Measurements from ENCODE around the gene PLXNA2. TPM values are rescaled to one million over a fixed set of nuclear protein-coding genes. Genes with fewer than 3 reads are reported as not detected.

Gene PLXNA2
- total and polyA plus RNA-seq, 2 of the 4 experiments (the other 2 are of a cell fraction), result 0.72 to 1.1 TPM

- ATAC-seq (ENCODE audit: low read depth), result no peak
- in situ Hi-C loops (cut with MboI; ENCODE audit: low sequenced_read_pairs), result no loop called here
- no TSS peak for BruUV-seq (replicated peaks)
Observed at GRCh38 chr1:208145167-208145566, 99.0 kb downstream of the PLXNA2 start.

More at GRCh38 chr1:208145167-208145566, 99.0 kb downstream of the PLXNA2 start:
- H2BK15ac ChIP-seq (ENCODE audit: low read depth, low read length), result no peak overlapping the region
- WGBS, 2 experiments (ENCODE audit: extremely low coverage in 2 of 2, insufficient read length in 1 of 2), result 50% methylated on average over 1 of the region's 3 CpGs; no CpG with 5 or more reads in 1 of the 2 experiments
- no peak overlapping the region for H2BK5ac ChIP-seq (ENCODE audit: low read depth, low read length, poor library complexity, severe bottlenecking)
- no peaks in the 10 kb centered on the region for H4K20me1 ChIP-seq (ENCODE audit: insufficient read depth, low read length)
- H3K27ac ChIP-seq (ENCODE audit: insufficient read depth, low read length), result no peak overlapping the region
- H3K36me3 ChIP-seq (ENCODE audit: control insufficient read depth, insufficient read depth, low read length), result no peaks in the 10 kb centered on the region
- no peaks in the 10 kb centered on the region for H3K9me1 ChIP-seq (ENCODE audit: insufficient read depth, low read length)
- no peak overlapping the region for H3K4me2 ChIP-seq (ENCODE audit: low read depth, low read length)
- H3K4ac ChIP-seq (ENCODE audit: low read depth, low read length), result no peak overlapping the region
- H3K56ac ChIP-seq (ENCODE audit: extremely low read depth, insufficient read depth, low read length), result no peak overlapping the region
- no peaks in the 10 kb centered on the region for H3K79me1 ChIP-seq (ENCODE audit: low read depth in 1 of 2, low read length in 2 of 2)
- POLR2A ChIA-PET (ENCODE audit: unreplicated experiment), result no interaction called here
- no peak overlapping the region for H2AK5ac ChIP-seq (ENCODE audit: low read depth, low read length)
- no peak overlapping the region for H4K5ac ChIP-seq (ENCODE audit: low read depth, low read length)
- no peaks in the 10 kb centered on the region for H3K4me1 ChIP-seq (ENCODE audit: control insufficient read depth, insufficient read depth, low read length)
- no peak overlapping the region for H3K4me3 ChIP-seq (ENCODE audit: insufficient read depth, low read depth, low read length)
- H3K14ac ChIP-seq (replicated peaks; ENCODE audit: low read depth, low read length), result no peak overlapping the region
- H4K91ac ChIP-seq (ENCODE audit: insufficient read depth, low read depth, low read length), result no peak overlapping the region
- no peak overlapping the region for H2BK120ac ChIP-seq (ENCODE audit: low read depth, low read length)
- no peak overlapping the region for H3K18ac ChIP-seq (ENCODE audit: low read depth, low read length)
- H4K8ac ChIP-seq (ENCODE audit: low read depth in 2 of 2, low read length in 2 of 2), result no peak overlapping the region
- no peak for TF ChIP-seq USF2 (IDR thresholded peaks at IDR 0.05; ENCODE audit: low read depth, low read length)
- no peak for TF ChIP-seq CEBPB (IDR thresholded peaks at IDR 0.05; ENCODE audit: low read depth, low read length)
- TF ChIP-seq MXI1 (IDR thresholded peaks at IDR 0.05; ENCODE audit: borderline replicate concordance, low read depth, low read length), result no peak
- no peak for TF ChIP-seq MAFK (IDR thresholded peaks at IDR 0.05; ENCODE audit: low read depth, low read length)
- no peak for TF ChIP-seq SMC3 (IDR thresholded peaks at IDR 0.05; ENCODE audit: low read depth, low read length)
- no peak for TF ChIP-seq CHD1 (IDR thresholded peaks at IDR 0.05; ENCODE audit: low read depth, low read length)
- TF ChIP-seq RCOR1 (IDR thresholded peaks at IDR 0.05; ENCODE audit: insufficient replicate concordance, low read length), result no peak
- no peak for TF ChIP-seq FOS (IDR thresholded peaks at IDR 0.05; ENCODE audit: low read depth, low read length)
- TF ChIP-seq NFE2L2 (IDR thresholded peaks at IDR 0.05; ENCODE audit: low read depth, low read length), result no peak
- no peak for TF ChIP-seq POLR2A (IDR thresholded peaks at IDR 0.05; ENCODE audit: low read depth, low read length)
- TF ChIP-seq RAD21 (IDR thresholded peaks at IDR 0.05; ENCODE audit: low read length), result no peak
- no peak for TF ChIP-seq RFX5 (IDR thresholded peaks at IDR 0.05; ENCODE audit: low read depth, low read length)
- TF ChIP-seq BHLHE40 (IDR thresholded peaks at IDR 0.05; ENCODE audit: low read depth, low read length), result no peak
- TF ChIP-seq CTCF (conservative IDR thresholded peaks at IDR 0.05; ENCODE audit: low read depth, low read length), result no peak
- no peak for TF ChIP-seq ELK1 (IDR thresholded peaks at IDR 0.05; ENCODE audit: borderline replicate concordance, low read depth, low read length)
- TF ChIP-seq MAZ (IDR thresholded peaks at IDR 0.05; ENCODE audit: borderline replicate concordance, low read depth, low read length), result no peak
- H3K23ac ChIP-seq (ENCODE audit: low read depth, low read length), result no peak overlapping the region
- DNase-seq, result no peak
- H2BK20ac ChIP-seq (ENCODE audit: low read depth, low read length), result no peak overlapping the region
- H2AFZ ChIP-seq (replicated peaks; ENCODE audit: low read length, poor library complexity), result no peak overlapping the region
- H3K9me3 ChIP-seq (ENCODE audit: control insufficient read depth, insufficient read depth, low read length), result no peaks in the 10 kb centered on the region
- dilution Hi-C loops (cut with HindIII; ENCODE audit: low sequenced_read_pairs, unreplicated experiment) (no loop called here), intact Hi-C loops (cut with micrococcal nuclease) (no loop called here)
- H2AK9ac ChIP-seq (replicated peaks; ENCODE audit: low read depth, low read length, poor library complexity), result no peak overlapping the region
- H3K27me3 ChIP-seq (ENCODE audit: control insufficient read depth, insufficient read depth, low read length), result no peaks in the 10 kb centered on the region
- no peak overlapping the region for H3K9ac ChIP-seq (ENCODE audit: low read depth, low read length)
- CTCF ChIA-PET, result no interaction called here
